ENCODE data around the gene KCNQ1OT1.

DNA sequence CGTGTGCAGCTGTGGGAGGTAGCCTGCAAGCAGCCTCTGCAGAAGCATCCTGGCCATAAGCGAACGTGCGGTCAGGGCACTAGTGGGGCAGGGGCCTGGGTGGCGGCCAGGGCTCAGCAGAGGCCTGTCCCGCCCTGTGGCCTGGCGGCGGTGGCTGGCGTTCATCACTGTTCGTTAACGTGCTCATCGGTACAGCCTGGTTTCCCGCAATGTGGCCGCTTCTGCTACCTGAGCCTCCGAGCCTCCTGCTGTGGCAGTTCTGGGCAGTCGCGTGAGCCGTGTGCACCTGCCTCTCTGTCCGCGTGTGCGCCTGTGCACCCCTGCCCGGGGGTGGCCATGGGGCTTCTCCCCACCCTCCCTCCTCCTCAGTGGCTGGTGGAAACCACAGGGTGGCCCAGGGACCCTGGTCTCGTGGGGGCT is 117.9 kb downstream of the KCNQ1OT1 start:
- no peak for TF ChIP-seq RAD21 (IDR thresholded peaks at IDR 0.05; ENCODE audit: low read length)
- no peak for TF ChIP-seq BHLHE40 (IDR thresholded peaks at IDR 0.05; ENCODE audit: low read depth, low read length)
- no peak for TF ChIP-seq FOS (IDR thresholded peaks at IDR 0.05; ENCODE audit: low read depth, low read length)
- TF ChIP-seq, protein P1, sequence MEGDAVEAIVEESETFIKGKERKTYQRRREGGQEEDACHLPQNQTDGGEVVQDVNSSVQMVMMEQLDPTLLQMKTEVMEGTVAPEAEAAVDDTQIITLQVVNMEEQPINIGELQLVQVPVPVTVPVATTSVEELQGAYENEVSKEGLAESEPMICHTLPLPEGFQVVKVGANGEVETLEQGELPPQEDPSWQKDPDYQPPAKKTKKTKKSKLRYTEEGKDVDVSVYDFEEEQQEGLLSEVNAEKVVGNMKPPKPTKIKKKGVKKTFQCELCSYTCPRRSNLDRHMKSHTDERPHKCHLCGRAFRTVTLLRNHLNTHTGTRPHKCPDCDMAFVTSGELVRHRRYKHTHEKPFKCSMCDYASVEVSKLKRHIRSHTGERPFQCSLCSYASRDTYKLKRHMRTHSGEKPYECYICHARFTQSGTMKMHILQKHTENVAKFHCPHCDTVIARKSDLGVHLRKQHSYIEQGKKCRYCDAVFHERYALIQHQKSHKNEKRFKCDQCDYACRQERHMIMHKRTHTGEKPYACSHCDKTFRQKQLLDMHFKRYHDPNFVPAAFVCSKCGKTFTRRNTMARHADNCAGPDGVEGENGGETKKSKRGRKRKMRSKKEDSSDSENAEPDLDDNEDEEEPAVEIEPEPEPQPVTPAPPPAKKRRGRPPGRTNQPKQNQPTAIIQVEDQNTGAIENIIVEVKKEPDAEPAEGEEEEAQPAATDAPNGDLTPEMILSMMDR (conservative IDR thresholded peaks at IDR 0.05; ENCODE audit: low read depth, low read length): no peak
- TF ChIP-seq POLR2A (IDR thresholded peaks at IDR 0.05; ENCODE audit: low read depth, low read length): no peak
- no peak for TF ChIP-seq MAZ (IDR thresholded peaks at IDR 0.05; ENCODE audit: borderline replicate concordance, low read depth, low read length)
- TF ChIP-seq, protein P2, sequence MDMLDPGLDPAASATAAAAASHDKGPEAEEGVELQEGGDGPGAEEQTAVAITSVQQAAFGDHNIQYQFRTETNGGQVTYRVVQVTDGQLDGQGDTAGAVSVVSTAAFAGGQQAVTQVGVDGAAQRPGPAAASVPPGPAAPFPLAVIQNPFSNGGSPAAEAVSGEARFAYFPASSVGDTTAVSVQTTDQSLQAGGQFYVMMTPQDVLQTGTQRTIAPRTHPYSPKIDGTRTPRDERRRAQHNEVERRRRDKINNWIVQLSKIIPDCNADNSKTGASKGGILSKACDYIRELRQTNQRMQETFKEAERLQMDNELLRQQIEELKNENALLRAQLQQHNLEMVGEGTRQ (IDR thresholded peaks at IDR 0.05; ENCODE audit: low read depth, low read length): no peak
- TF ChIP-seq MXI1 (IDR thresholded peaks at IDR 0.05; ENCODE audit: borderline replicate concordance, low read depth, low read length): no peak
